GM18520 (cell line): Measurements from ENCODE around the gene TRIP13.
"Not testable (repeated sequence)": the region's sequence is repeated elsewhere in the genome, so short reads cannot be mapped to it uniquely, and the experiment has no call there.

ENCODE experiments used
- ATAC-seq: cut with Tn5 transposase; IDR thresholded peaks from one replicate; pipeline ENCODE4 v1.9.1; 2021; ENCODE audit not compliant: unreplicated experiment

The TRIP13 gene

GRCh38 chr5:934381-934967, 41.8 kb downstream of the TRIP13 start:
- not testable (repeated sequence) for ATAC-seq

- no peak for ATAC-seq
Observed at GRCh38 chr5:935510-936084, 42.9 kb downstream of the TRIP13 start.

GRCh38 chr5:936149-937144, 43.8 kb downstream of the TRIP13 start:
- no peak for ATAC-seq

- no peak for ATAC-seq
Observed at GRCh38 chr5:937151-937924, 44.7 kb downstream of the TRIP13 start.

- ATAC-seq, result no peak
Observed at GRCh38 chr5:939368-939767, 46.7 kb downstream of the TRIP13 start.

GRCh38 chr5:940741-941140, 48.1 kb downstream of the TRIP13 start:
- not testable (repeated sequence) for ATAC-seq

- no peak for ATAC-seq
Observed at GRCh38 chr5:943201-943917, 50.7 kb downstream of the TRIP13 start.

- ATAC-seq, result no peak
Observed at GRCh38 chr5:943918-944620, 51.4 kb downstream of the TRIP13 start.

- ATAC-seq, result no peak
Observed at GRCh38 chr5:944621-944927, 51.9 kb downstream of the TRIP13 start.

GRCh38 chr5:944992-945685, 52.5 kb downstream of the TRIP13 start:
- ATAC-seq, result no peak

- no peak for ATAC-seq
Observed at GRCh38 chr5:945691-946551, 53.2 kb downstream of the TRIP13 start.

GRCh38 chr5:946720-947625, 54.3 kb downstream of the TRIP13 start:
- no peak for ATAC-seq

- no peak for ATAC-seq
Observed at GRCh38 chr5:947626-948471, 55.2 kb downstream of the TRIP13 start.

GRCh38 chr5:948472-949274, 56.0 kb downstream of the TRIP13 start:
- ATAC-seq, result no peak

- ATAC-seq, result no peak
Observed at GRCh38 chr5:949275-949543, 56.5 kb downstream of the TRIP13 start.
